Left lung (tissue), 10 donors: Measurements from ENCODE around the gene SLC38A6. TPM values are rescaled to one million over a fixed set of nuclear protein-coding genes. Genes with fewer than 3 reads are reported as not detected.
"Not testable (repeated sequence)": the region's sequence is repeated elsewhere in the genome, so short reads cannot be mapped to it uniquely, and the experiment has no call there.

Experiments used
- ATAC-seq: fragments of 200-7000 bp; cut with Tn5 transposase; one replicate; pipeline ENCODE4 v1.9.1; 2020; ENCODE audit warnings: moderate library complexity
- DNase-seq, 4 donors: peaks; one replicate each; pipeline ENCODE4 v3.0.0-alpha.2; 2013 to 2020
- H3K27ac ChIP-seq, 2 donors: fragments of 200-600 bp; sonication (generic) in 1 of 2; one replicate each; pipeline versions ENCODE4 v1.5.0 to v1.8.0; 2020 to 2021
- H3K27me3 ChIP-seq, 2 donors: fragments of 200-600 bp; sonication (generic) in 1 of 2; one replicate each; pipeline versions ENCODE4 v1.5.0 to v1.8.0; 2020 to 2021
- H3K36me3 ChIP-seq, 2 donors: fragments of 200-600 bp; sonication (generic) in 1 of 2; one replicate each; pipeline versions ENCODE4 v1.5.0 to v1.8.0; 2020 to 2021
- H3K4me1 ChIP-seq, 2 donors: fragments of 200-600 bp; one replicate each; pipeline ENCODE4 v1.8.0; 2021
- H3K4me3 ChIP-seq, 2 donors: fragments of 200-600 bp; sonication (generic) in 1 of 2; one replicate each; pipeline versions ENCODE4 v1.5.0 to v1.8.0; 2020 to 2021; ENCODE audit warnings: mild to moderate bottlenecking in 1 of 2
- H3K9me3 ChIP-seq, 2 donors: fragments of 200-600 bp; sonication (generic) in 1 of 2; one replicate each; pipeline versions ENCODE4 v1.5.0 to v1.8.0; 2020 to 2021
- intact Hi-C, 2 donors: fragments of 100-400 bp; cut with DNase I; formaldehyde crosslinking; loops; one replicate each; pipeline versions ENCODE4 v1.11.2 to v1.14.2; 2022
- polyA plus RNA-seq, 6 donors: library from polyadenylated mRNA; unstranded; fragments of 120-200 nt; gene quantifications; one replicate each; pipeline ENCODE4 v1.2.1, GENCODE V29; 2013; ENCODE audit not compliant: insufficient read length in 6 of 6
- total RNA-seq, 2 donors: library from RNA; stranded (reverse); fragmentation: NEBNext Ultra II Directional; extraction: Animal tissue kit (Norgen Biotek cat#: 25700); gene quantifications; one replicate each; pipeline ENCODE4 v1.2.1, GENCODE V29; 2021
- TF ChIP-seq, protein P1 (sequence below), 2 donors: fragments of 200-600 bp; sonication (generic) in 1 of 2; IDR thresholded peaks; one replicate each; pipeline versions ENCODE4 v1.5.0 to v1.8.0; 2021; ENCODE audit warnings: antibody characterized with exemption in 2 of 2
- donor health status: DM: no; HTN: yes; CAD: no.
- donor health status: DM: no; HTN: no; CAD: no.

SLC38A6 gene
- total and polyA plus RNA-seq, 8 donors: 22.4 to 35.2 (median 27.6) TPM

DNA sequence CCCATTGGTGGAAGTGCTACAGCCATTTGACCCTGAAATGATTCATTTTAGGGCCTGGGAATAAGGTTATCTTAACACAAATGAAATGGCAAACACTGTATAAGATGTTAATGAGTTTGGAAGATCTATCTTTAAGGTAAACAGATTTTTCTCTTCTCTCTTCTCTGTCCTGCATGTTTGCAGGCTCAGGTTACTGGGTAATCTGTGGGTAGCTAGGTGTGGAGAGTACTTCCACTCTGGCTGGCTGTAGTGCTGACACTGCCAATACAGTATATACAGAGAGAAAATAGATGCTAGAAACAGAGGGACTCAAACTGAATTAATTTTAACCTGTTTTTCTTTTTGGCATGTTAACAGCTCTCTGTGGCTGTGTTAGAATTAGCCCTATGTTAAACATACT lies 84.6 kb downstream of the SLC38A6 start:
- no peak for ATAC-seq
- no peaks in the 10 kb centered on the region for H3K4me1 ChIP-seq
- DNase-seq: no peak
- TF ChIP-seq, protein P1, sequence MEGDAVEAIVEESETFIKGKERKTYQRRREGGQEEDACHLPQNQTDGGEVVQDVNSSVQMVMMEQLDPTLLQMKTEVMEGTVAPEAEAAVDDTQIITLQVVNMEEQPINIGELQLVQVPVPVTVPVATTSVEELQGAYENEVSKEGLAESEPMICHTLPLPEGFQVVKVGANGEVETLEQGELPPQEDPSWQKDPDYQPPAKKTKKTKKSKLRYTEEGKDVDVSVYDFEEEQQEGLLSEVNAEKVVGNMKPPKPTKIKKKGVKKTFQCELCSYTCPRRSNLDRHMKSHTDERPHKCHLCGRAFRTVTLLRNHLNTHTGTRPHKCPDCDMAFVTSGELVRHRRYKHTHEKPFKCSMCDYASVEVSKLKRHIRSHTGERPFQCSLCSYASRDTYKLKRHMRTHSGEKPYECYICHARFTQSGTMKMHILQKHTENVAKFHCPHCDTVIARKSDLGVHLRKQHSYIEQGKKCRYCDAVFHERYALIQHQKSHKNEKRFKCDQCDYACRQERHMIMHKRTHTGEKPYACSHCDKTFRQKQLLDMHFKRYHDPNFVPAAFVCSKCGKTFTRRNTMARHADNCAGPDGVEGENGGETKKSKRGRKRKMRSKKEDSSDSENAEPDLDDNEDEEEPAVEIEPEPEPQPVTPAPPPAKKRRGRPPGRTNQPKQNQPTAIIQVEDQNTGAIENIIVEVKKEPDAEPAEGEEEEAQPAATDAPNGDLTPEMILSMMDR (IDR thresholded peaks at IDR 0.05): no peak
- no peaks in the 10 kb centered on the region for H3K36me3 ChIP-seq
- no peak overlapping the region for H3K4me3 ChIP-seq
- intact Hi-C loops: no loop called here
- no peak overlapping the region for H3K27ac ChIP-seq
- no peaks in the 10 kb centered on the region for H3K9me3 ChIP-seq
- H3K27me3 ChIP-seq: no peaks in the 10 kb centered on the region

DNA sequence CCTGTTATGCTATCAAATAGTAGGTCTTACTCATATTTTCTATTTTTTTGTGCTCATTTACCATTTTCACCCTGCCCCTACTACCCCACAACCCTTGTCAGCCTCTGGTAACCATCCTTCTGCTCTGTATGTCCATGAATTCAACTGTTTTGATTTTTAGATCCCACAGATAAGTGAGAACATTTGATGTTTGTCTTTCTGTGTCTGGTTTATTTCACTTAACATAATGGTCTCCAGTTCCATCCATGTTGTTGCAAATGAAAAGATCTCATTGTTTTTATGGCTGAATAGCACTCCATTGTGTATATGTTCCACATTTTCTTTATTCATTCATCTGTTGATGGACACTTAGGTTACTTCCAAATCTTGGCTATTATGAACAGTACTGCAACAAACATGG lies 91.4 kb downstream of the SLC38A6 start:
- H3K4me1 ChIP-seq, H3K9me3 ChIP-seq, H3K27ac ChIP-seq, intact Hi-C loops, H3K27me3 ChIP-seq, DNase-seq, H3K36me3 ChIP-seq, ATAC-seq, H3K4me3 ChIP-seq: not testable (repeated sequence)

DNA sequence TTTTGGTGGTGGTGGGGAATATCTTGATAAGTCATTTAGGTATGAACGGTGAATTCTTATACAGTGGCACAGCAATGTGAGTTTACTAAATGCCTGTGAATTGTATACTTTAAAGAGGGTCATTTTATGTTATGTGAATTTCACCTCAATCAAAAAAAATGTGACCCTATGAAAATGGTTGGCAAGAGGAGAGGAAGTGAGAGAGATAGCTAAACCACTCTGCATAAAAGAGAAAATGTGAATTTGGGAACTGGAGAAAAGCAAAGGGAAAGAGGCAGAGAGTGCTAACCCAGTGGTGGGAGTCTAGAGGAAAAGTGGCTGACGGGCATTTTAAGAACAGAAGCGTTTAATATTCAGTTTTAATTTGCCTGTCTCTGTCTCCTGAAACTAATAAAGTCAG lies 93.8 kb downstream of the SLC38A6 start:
- intact Hi-C loops: no loop called here
- H3K36me3 ChIP-seq: peaks cover 0 to 1% of the 10 kb centered on the region in 2 donors
- no peaks in the 10 kb centered on the region for H3K27me3 ChIP-seq
- no peaks in the 10 kb centered on the region for H3K9me3 ChIP-seq
- no peaks in the 10 kb centered on the region for H3K4me1 ChIP-seq
- DNase-seq (no peak), ATAC-seq (no peak)
- TF ChIP-seq, protein P1 (IDR thresholded peaks at IDR 0.05): no peak
- H3K27ac ChIP-seq: no peak overlapping the region
- no peak overlapping the region for H3K4me3 ChIP-seq

DNA sequence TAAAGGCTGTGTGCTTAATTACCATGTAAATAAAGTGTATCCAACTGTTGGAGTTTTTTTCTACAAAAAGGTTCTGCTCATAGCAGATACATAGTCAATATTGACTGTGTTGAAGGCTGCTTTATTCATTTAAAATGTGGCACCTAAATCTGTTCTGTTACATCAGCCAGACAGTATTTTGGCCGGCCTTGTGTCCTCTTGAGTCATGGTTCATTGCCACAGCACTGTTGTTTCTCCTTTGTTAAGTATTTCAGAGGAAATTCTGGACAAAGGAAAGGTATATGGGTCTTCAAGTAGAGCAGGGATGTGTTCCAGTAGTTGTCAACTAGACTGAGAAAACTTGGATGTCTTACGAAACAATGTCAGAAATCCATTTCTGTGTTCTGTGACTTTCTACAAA lies 95.5 kb downstream of the SLC38A6 start:
- Histone ChIP-seq H3K36me3 (peaks cover 0 to 4% of the 10 kb centered on the region in 2 donors), H3K27me3 (no peaks in the 10 kb centered on the region), H3K4me3 (no peak overlapping the region), H3K27ac (no peak overlapping the region), H3K9me3 (no peaks in the 10 kb centered on the region), H3K4me1 (no peaks in the 10 kb centered on the region)
- DNase-seq (no peak), ATAC-seq (no peak)
- intact Hi-C loops: no loop called here
- TF ChIP-seq, protein P1 (IDR thresholded peaks at IDR 0.05): no peak

DNA sequence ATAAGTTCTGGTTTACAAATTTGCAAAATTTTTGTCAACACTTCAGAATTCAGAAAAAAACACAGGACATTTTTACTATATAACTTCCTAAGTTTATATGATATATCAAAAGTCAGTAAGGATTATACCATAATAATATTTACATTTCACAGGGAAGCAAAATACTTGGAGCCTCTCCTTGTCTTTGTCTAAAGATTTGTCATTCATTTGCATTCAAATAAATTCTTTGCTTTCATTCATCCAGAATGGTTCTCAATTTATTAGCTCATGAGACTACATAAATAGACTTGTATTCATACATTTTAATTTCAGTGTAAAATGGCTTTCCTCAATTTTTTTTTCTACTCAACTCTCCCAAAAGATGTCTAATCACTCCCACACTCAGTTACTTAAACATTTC lies 96.4 kb downstream of the SLC38A6 start:
- no peak for DNase-seq
- Histone ChIP-seq H3K27me3 (no peaks in the 10 kb centered on the region), H3K36me3 (peaks cover 0 to 4% of the 10 kb centered on the region in 2 donors), H3K9me3 (no peaks in the 10 kb centered on the region), H3K4me3 (no peak overlapping the region), H3K27ac (no peak overlapping the region), H3K4me1 (no peaks in the 10 kb centered on the region)
- TF ChIP-seq, protein P1 (IDR thresholded peaks at IDR 0.05): no peak
- intact Hi-C loops: no loop called here
- ATAC-seq: no peak

DNA sequence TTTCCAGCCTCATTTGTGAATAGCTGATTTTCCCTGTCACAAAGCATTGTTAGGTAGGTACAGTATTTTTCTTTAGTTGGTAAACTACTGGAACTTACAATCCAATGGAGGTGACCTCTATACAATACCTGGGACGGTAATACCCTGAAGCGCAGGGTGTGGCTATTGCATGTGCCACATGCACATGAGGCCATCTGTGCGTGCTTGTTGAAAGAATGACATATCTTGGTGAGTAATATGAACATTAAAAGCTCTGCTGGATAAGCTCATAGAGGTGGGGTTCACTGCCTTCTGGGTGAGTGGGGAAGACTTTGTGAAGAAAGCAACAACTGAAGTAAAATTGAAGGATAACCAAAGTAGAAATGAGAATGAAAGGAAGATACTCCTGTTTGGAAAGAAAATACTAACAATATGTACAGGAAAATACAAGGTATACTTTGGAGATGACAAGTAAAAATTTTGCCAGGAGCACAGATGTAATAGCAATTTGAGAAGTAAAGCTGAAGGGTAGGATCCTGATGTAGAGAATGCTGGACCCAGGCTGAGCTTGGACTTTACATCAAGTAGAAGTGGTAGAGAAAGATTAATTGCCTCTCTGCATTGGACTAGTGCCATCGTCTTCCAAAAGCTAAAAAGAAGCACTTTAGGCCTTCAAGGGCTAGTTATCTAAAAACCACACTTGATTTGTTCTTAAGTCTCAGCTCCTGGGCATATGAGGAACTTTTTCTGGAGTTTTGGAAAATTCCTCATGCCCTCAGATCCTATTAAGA lies 97.1 kb downstream of the SLC38A6 start:
- no peak overlapping the region for H3K4me3 ChIP-seq
- intact Hi-C loops: no loop called here
- TF ChIP-seq, protein P1 (IDR thresholded peaks at IDR 0.05): no peak
- no peak for ATAC-seq
- no peak for DNase-seq
- H3K4me1 ChIP-seq: no peaks in the 10 kb centered on the region
- no peaks in the 10 kb centered on the region for H3K27me3 ChIP-seq
- no peak overlapping the region for H3K27ac ChIP-seq
- H3K36me3 ChIP-seq: peaks cover 0 to 4% of the 10 kb centered on the region in 2 donors
- no peaks in the 10 kb centered on the region for H3K9me3 ChIP-seq
